Left ventricle myocardium superior (tissue), 1 donor: ENCODE measurements around the gene CFAP73. TPM values are rescaled to one million over a fixed set of nuclear protein-coding genes. Genes with fewer than 3 reads are reported as not detected.

Experiments
- ATAC-seq: fragments of 200-7000 bp; cut with Tn5 transposase; one replicate; pipeline ENCODE4 v1.9.1; 2020; ENCODE audit warnings: mild to moderate bottlenecking, moderate library complexity
- DNase-seq: peaks from one replicate; pipeline ENCODE4 v3.0.0-alpha.2; 2020
- intact Hi-C: fragments of 100-400 bp; cut with micrococcal nuclease; formaldehyde crosslinking; loops from one replicate; pipeline ENCODE4 v1.11.0; 2022
- total RNA-seq: library from RNA; stranded (reverse); fragmentation: NEBNext Ultra II Directional; extraction: Animal tissue kit (Norgen Biotek cat#: 25700); gene quantifications from one replicate; pipeline ENCODE4 v1.2.1, GENCODE V29; 2021
- donor health status: DM: no; HTN: yes; CAD: no; lungs with severe emphysema.

The CFAP73 gene
- total RNA-seq, 1 donor from 2014 or later: not detected

DNA sequence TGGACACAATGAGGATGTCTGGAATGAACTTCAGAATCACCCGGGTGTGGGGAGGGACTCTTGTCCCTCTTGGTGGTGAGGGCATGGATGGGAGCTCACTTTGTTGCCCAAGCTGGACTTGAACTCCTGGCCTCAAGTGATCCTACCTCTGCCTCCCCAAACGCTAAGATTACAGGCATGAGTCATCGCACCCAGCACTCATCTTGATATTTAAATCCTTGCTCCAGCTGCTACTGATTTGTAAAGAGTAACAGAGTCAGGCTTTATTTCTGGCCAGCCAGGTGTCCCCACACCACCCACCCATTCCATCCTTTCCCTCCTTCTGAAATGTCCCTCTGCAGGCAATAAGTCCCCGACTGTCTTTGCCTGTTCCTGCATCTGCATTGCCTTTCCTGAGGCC, 30.8 kb downstream of the CFAP73 start:
- intact Hi-C loops: no loop called here
- DNase-seq: no peak
- no peak for ATAC-seq

DNA sequence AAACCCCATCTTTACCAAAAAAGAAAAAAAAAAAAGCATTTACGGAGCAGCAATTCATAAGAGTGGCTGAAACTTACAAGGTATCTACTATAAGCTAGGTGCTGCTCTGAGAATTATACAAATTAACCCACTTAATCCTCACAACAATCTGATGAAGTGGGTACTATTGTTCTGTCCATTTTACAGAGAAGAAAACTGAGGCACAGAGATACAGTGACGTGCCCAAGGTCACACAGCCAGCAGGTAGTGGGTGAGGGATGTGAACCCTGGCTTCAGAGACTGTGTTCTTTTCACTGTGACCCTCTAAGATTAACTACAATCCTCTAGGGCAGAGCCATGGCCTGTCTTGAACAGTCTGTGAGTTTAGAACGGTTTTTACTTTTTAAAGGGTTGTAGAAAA, 32.5 kb downstream of the CFAP73 start:
- intact Hi-C loops: no loop called here
- ATAC-seq: no peak
- DNase-seq: no peak

DNA sequence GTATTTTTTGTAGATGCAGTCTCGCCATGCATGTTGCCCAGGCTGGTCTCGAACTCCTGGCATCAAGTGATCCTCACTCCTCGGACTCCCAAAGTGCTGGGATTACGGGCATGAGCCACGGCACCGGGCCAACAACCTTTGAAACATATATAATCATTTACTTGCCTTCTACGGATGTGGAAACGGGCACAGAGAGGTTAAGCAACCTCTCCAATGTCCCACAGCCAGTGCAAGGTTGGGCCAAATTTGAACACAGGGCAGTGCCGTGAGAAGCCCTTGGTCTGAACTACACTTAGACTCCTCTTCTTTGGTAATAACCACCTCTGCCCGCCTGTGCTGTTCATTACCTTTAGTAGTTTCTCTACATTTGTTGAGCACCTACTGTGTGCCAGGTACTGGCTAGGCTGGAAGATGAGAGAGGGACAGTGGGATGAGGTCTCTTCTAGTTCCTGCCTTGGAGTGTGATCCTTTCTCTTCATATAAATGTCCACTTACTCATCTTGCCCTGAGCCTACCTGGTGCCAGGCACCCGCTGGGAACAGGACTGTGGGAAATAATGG, 33.6 kb downstream of the CFAP73 start:
- ATAC-seq: no peak
- intact Hi-C loops: no loop called here

DNA sequence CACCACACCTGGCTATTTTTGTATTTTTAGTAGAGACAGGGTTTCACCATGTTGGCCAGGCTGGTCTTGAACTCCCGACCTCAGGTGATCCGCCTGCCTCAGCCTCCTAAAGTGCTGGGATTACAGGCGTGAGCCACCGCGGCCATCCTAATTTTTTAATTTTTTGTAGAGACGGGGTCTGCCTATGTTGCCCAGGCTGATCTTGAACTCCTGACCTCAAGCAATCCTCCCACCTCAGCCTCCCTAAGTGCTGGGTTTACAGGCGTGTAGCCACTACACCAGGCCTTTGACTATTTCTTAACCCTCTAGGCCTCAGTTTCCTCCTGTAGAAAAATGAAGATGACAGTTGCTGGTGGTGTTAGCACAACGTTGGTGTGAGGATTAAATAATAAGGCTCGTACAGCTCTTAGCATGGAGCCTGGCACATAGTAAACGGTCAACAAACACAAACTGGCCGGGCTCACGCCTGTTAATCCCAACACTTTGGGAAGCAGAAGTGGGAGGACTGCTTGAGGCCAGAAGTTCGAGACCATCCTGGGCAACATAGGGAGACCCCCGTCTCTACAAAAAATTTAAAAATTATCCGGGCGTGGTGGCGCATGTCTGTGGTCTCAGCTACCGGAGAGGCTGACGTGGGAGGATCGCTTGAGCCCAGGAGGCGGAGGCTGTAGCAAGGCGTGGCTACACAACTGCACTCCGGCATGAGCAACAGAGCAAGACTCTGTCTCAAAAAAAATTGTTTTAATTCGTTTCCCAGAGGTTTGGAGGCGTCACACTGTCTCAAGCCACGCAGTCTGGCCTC, 34.8 kb downstream of the CFAP73 start:
- ATAC-seq (peak; percentile 54), DNase-seq (peak; percentile 81)
- intact Hi-C loops: no loop called here

More for the DNA sequence above, 33.6 kb downstream of the CFAP73 start:
- DNase-seq: no peak

DNA sequence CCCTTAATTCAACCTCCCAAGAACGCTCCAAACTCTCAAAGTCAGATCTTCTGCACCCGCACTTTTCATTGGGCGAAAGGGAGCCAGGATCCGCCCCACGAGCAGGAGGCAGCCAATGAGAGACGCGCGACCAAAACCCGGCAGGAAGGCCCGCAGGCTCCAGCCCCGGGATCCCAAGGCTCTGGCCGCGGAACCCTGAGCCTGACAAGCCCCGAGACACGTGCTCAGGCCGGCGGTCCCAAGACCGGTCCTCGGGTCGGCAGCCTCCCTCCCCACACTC, 35.3 kb downstream of the CFAP73 start:
- intact Hi-C loops: no loop called here
- DNase-seq (peak; percentile 91), ATAC-seq (peak; percentile 93)

DNA sequence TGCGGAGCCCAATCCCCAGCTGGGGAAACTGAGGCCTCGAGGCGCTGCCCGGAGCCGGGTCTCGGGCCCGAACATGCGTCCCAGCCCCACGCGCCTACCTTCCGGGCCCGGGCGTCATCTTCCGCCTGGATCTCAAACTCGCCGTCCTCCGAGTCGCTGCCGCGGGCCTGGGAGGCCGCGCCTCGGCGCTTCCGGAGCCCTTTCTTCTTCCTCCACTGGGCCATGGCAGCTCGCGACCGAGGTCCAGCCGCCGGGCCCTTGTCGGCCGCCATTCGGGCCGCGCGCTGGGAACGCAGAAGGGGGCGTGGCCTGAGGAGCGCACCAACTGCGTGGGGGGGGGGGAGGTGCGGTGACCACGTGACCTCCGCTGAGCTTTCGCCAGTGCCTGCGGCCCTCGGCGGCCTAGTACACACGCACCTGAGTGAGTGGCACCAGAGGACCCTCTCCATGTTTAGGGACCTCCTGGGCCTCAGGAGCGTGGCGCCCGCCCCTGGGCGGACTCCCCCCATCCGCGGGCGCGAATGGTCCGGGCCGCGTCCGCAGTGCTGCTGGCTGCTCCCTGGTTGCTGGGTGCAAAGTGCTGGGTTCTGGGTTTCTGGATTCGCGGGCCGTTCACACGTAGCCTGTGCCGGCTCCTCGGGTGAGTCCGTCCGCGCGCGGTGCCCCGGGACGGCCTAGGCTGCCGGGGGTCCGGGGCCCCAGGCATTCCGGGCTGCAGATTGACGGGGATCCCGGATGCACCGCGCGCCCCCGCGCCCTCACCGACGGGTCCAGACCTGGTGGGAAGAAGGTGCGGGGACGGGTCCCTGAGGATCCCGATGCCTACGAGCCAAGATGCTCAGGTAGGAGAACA, 35.9 kb downstream of the CFAP73 start, which contains the start of the genes DDX54 and RITA1:
TSS of gene DDX54 (minus strand) at position 299 of the 853 bp plus-strand sequence. CDS start at position 272, 27 bp downstream.
TSS of gene RITA1 (plus strand) at position 542 of the 853 bp plus-strand sequence. CDS start 1,026 bp downstream, outside the sequence.
- intact Hi-C loops: no loop called here
- ATAC-seq: peak; percentile 88
- DNase-seq: peak; percentile 88

DNA sequence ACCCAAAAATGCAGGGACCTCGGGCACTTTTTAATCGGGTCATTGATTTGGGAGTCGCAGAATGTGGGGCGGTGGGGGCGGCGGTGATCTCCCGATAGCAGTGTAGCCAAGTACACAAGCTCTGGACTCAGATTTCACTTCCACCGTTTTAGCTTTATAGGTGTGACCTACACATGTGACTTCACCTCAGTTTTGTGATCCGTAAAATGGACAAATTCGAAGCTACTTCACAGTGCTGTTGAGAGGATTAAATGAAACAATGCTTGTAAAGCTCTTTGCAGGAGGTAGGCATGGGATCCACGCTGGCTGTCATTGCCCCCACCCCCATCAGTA, 36.5 kb downstream of the CFAP73 start:
- ATAC-seq: no peak
- DNase-seq: no peak
- intact Hi-C loops: no loop called here

DNA sequence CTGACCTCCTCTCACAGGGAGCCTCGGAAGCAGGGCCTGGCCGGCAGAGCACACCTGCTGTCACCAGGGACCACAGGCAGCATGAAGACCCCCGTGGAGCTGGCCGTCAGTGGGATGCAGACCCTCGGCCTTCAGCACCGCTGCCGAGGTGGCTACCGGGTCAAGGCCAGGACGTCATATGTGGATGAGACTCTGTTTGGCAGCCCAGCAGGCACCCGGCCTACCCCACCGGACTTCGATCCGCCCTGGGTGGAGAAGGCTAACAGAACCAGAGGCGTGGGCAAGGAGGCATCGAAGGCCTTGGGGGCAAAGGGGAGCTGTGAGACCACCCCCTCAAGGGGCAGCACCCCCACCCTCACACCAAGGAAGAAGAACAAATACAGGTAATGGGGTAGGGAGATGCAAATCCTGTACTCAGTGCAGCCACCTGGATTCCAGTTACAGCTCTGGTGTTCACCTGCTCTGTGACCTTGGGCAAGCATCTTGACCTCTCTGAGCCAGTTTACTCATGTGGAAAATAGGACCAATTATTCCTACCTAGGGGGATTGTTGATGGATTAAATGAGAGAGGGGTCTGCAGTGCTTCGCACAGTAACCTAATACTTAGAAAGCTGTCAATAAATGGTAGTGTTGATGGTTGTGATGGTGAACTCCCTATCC, 37.3 kb downstream of the CFAP73 start:
- ATAC-seq (no peak), DNase-seq (no peak)
- intact Hi-C loops: no loop called here

DNA sequence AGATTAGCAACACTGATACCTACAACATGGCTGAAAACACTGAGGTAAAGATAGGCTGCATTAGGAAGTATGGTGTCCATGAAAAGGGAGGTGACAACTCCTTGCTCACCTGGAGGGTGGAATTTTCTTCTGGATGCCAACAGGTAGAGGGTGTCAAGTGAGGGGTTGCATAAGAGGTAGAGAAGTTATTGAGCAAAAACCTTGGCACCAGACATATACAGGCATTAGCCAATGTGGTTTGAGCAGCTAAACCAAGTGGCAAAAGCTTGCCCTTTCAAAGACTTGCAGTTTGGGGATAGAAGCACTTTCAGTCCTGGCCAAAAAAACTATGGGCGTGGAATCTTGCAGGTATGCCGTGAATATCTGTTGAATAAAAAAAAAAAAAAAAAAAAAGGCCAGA, 39.8 kb downstream of the CFAP73 start:
- DNase-seq (no peak), ATAC-seq (no peak)
- intact Hi-C loops: no loop called here

DNA sequence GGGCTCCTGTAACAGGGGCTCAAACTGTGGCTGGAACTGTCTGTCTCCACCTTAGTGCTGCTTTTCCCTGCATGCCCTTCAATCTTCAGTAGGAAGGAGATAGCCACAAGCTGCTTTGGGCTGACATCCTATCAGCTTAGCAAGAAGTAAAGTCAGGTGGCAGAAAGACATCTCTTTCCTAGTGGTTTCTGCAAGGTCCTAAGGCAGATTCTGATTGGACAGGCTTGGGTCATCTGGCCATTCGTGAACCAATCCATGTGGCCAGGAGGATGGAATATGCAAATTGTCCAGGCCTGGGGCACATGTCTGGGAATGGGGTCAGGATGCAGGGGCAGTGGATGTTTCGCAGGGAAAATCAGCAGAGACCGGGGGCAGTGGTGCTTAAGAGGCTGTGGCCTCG, 41.2 kb downstream of the CFAP73 start:
- ATAC-seq: no peak
- intact Hi-C loops: loop anchor here (10.0 kb wide), 1 partner anchor 74 kb away; no protein-coding TSS in a partner anchor
- no peak for DNase-seq

DNA sequence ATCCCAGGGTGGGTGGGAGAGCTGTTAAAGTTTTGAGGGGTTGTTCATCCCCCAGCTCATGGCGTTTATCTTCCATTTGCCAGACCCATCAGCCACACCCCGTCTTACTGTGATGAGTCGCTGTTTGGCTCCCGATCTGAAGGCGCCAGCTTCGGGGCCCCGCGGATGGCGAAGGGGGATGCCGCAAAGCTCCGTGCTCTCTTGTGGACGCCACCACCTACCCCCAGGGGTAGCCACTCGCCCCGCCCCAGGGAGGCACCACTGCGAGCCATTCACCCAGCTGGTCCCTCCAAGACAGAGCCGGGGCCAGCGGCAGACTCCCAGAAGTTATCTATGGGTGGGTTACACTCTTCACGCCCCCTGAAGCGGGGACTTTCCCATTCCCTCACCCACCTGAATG, 41.7 kb downstream of the CFAP73 start:
- intact Hi-C loops: loop anchor here (10.0 kb wide), 1 partner anchor 74 kb away; no protein-coding TSS in a partner anchor
- ATAC-seq (no peak), DNase-seq (no peak)

DNA sequence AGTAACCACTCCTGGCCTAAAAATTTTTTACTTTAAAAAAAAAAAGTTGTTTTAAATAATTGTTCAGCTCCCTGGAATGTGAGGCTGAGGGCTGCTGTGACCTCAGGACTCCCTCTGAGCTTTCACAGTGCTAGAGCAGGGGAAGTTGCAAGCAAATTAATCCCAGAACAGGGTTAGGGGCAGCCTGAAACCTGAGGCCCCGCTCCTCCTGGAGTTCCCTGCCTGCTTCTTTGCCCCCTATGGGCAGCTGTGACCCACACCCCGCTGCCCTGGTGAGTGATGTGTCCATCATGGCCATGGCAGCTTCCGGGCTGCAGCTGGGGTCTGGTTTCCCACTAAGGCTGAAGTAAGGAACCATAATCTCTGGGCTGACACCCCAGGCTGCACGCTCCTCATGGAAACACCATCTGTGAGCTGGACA, 45.5 kb downstream of the CFAP73 start:
- DNase-seq (no peak), ATAC-seq (no peak)
- intact Hi-C loops: loop anchor here (10.0 kb wide), 1 partner anchor 70 kb away; no protein-coding TSS in a partner anchor

DNA sequence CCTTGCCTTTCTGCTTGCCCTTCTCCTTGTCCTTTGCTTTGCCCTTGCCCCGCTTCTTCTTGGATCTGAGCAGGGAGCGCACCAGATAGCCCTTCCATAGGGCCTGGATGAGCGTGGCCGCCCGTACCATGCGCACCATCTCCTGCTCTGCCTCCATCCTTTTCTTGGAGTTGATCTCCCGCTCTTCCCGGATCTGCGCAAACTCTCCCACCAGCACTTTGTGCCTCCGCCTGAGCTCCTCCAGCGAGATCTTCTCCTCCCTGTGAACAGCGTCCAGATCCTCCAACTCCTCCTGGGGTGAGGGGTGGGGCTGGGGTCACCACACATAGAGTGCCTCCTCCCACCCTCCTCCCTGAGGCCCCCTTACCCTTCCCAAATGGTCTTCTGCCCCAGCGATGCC, 46.1 kb downstream of the CFAP73 start:
- DNase-seq (no peak), ATAC-seq (no peak)
- intact Hi-C loops: loop anchor here (10.0 kb wide), 1 partner anchor 69 kb away; no protein-coding TSS in a partner anchor

DNA sequence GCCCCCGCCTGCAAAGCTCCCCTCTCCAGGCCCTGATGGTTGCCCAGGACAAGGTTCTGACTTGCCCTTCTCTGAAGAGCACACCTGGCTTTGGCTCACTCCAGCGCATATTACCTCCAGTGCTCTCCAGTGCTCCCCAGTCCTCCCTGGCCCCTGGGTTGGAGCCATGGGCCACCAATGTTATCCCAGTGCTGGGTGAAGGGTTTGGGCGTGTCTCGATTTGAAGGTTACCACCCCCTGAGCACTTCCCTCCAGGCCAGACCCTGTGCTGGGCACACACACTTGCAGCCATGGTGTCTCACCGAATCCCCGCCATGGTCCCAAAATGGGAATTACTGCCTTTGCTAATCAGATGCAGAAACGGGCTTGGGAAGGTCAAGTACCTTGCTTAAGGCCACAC, 47.1 kb downstream of the CFAP73 start:
- ATAC-seq (peak; percentile 8), DNase-seq (no peak)
- intact Hi-C loops: loop anchor here (10.0 kb wide), 1 partner anchor 68 kb away; no protein-coding TSS in a partner anchor

DNA sequence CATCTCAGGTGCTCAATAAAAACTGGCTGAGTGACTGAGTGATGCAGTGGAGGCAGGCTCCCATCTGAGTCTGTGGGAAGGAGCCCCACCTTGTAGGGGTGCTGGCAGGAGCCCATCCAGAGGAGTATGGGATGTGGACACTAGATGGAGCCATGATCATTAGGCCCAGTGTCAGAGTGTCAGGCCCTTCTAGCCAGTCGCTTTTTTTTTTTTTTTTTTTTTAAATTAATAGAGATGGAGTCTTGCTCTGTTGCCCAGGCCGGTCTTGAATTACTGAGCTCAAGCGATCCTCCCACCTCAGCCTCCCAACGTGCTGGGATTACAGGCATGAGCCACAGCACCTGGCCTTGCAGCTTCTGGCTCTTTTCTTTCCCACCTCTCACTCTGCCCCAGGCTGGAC, 47.5 kb downstream of the CFAP73 start:
- DNase-seq: peak; percentile 67
- intact Hi-C loops: loop anchor here (10.0 kb wide), 1 partner anchor 68 kb away; no protein-coding TSS in a partner anchor
- peak; percentile 83 for ATAC-seq

DNA sequence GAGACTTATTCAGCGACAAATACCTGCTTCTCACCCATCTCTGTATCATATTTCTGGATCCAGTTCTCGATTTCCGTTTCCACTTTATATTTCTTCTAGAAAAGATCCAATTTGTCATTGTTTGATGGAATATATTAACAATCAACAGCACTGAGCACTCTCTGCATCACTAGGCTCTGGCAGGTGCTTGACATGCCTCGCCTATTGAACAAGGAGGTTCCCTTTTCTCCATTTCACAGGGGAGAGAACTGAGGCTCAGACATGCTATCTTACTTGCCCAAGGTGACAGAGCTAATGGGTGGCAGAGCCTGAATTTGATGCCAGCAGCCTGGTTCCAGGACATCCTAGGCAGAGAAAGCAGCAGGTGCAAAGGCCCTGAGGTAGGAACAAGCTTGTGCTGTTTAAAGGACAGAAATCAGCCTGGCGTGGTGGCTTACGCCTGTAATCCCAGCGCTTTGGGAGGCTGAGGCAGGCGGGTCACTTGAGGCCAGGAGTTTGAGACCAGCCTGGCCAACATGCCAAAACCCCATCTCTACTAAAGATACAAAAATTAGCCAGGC, 48.1 kb downstream of the CFAP73 start:
- intact Hi-C loops: loop anchor here (10.0 kb wide), 1 partner anchor 67 kb away; no protein-coding TSS in a partner anchor

DNA sequence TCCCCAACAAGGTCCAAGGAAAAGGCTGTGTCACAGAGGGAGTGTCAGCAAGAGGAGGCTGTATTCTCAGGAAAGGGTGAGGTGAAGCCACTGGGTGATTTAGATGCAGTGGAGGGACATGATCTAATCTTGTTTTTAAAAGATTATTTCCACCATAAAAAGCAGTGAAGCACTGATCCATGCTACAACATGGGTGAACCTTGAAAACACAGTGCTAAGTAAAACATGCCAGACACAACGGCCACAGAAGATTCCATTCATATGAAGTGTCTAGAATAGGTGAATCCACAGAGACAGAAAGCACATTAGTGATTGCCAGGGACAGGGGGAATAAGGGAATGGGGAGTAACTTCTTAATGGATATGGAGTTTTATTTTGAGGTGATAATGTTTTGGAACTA, 48.8 kb downstream of the CFAP73 start:
- intact Hi-C loops: loop anchor here (10.0 kb wide), 1 partner anchor 67 kb away; no protein-coding TSS in a partner anchor
- no peak for DNase-seq
- ATAC-seq: no peak

More for the DNA sequence above, 48.1 kb downstream of the CFAP73 start:
- DNase-seq (no peak), ATAC-seq (no peak)

DNA sequence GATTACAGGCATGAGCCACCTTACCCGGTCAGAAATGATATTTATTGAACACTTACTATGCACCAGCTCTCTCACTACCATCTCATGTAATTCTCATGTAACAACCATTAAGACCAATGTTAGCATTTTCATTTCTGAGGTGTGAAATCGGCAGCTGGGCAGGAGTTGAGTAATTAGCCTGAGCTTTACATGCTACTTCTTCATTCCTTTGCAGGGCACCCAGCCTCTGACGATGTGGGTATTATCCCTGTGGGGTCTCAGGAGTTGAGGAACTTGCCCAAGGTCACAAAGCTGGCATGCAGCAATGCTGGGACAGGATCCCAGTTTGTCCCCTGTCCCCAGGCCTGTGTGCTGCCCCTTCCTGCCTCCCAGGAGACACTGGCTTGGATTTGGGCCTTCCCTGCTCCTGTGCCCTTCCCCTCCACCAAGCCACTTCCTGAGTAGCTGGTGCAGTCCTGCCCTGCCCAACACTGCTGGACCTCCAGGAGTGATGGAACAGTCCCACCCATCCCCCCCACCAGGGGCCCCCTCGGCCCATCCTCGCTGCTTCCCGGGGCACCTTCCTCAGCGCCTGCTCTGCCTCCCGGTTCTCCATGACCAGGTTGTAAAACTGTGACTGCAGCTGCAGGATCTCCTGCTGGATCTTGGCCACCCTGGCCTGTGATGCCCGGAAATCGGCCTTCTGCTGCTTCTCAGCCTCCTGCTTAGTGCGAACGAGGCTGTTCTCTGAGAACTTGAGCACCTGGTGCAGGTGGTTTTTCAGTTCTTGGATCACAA, 50.7 kb downstream of the CFAP73 start:
- no peak for DNase-seq
- no peak for ATAC-seq
- intact Hi-C loops: no loop called here
